Peyer's patch (tissue), 4 donors: ENCODE measurements around the gene POLR3K.

Experiments used
- CTCF ChIP-seq, 6 experiments: fragments of 450-650 bp in 4 of 6; fragments of 200-600 bp in 2 of 6; sonication (generic) in 1 of 6; IDR thresholded peaks; one replicate each; pipeline ENCODE4 v1.5.1; 2017 to 2019; ENCODE audit warnings: antibody characterized with exemption in 6 of 6, mild to moderate bottlenecking in 3 of 6, moderate library complexity in 1 of 6
- POLR2A ChIP-seq, 2 donors: fragments of 450-650 bp; IDR thresholded peaks; one replicate each; pipeline ENCODE4 v1.5.1; 2017; ENCODE audit warnings: antibody characterized with exemption in 2 of 2, mild to moderate bottlenecking in 2 of 2, moderate library complexity in 2 of 2

- TF ChIP-seq POLR2A (IDR thresholded peaks at IDR 0.05): no peak
- no peak for TF ChIP-seq CTCF (IDR thresholded peaks at IDR 0.05)
Measured at GRCh38 chr16:63998-64913, 10.8 kb upstream of the POLR3K start.
